ENCODE data around the gene STIM1.
"Not testable (repeated sequence)": the region's sequence is repeated elsewhere in the genome, so short reads cannot be mapped to it uniquely, and the experiment has no call there.

The STIM1 gene

GRCh38 chr11:3853899-3854659 lies 1.4 kb upstream of the STIM1 start:
- in situ Hi-C loops (cut with HindIII; ENCODE audit: low sequenced_read_pairs): loop anchor here (5.0 kb wide), 1 partner anchor 218 kb away; no protein-coding TSS in a partner anchor

GRCh38 chr11:3854660-3854976 lies 846 bp upstream of the STIM1 start:
- in situ Hi-C loops (cut with HindIII; ENCODE audit: low sequenced_read_pairs): loop anchor here (5.0 kb wide), 1 partner anchor 218 kb away; no protein-coding TSS in a partner anchor

GRCh38 chr11:3855808-3856491 lies 486 bp downstream of the STIM1 start:
- in situ Hi-C loops (cut with HindIII; ENCODE audit: low sequenced_read_pairs): no loop called here

GRCh38 chr11:3856856-3857553 lies 1.5 kb downstream of the STIM1 start:
- in situ Hi-C loops (cut with HindIII; ENCODE audit: low sequenced_read_pairs): no loop called here

- in situ Hi-C loops (cut with HindIII; ENCODE audit: low sequenced_read_pairs): no loop called here
Observed at GRCh38 chr11:3857628-3858027, 2.2 kb downstream of the STIM1 start.

GRCh38 chr11:3859373-3859881 lies 4.0 kb downstream of the STIM1 start:
- in situ Hi-C loops (cut with HindIII; ENCODE audit: low sequenced_read_pairs): no loop called here

GRCh38 chr11:3860375-3860774 lies 4.9 kb downstream of the STIM1 start:
- in situ Hi-C loops (cut with HindIII; ENCODE audit: low sequenced_read_pairs): no loop called here

GRCh38 chr11:3860898-3861393 lies 5.5 kb downstream of the STIM1 start:
- in situ Hi-C loops (cut with HindIII; ENCODE audit: low sequenced_read_pairs): not testable (repeated sequence)

GRCh38 chr11:3861683-3862082 lies 6.2 kb downstream of the STIM1 start:
- in situ Hi-C loops (cut with HindIII; ENCODE audit: low sequenced_read_pairs): no loop called here

GRCh38 chr11:3865388-3866193 lies 10.1 kb downstream of the STIM1 start:
- in situ Hi-C loops (cut with HindIII; ENCODE audit: low sequenced_read_pairs): no loop called here

GRCh38 chr11:3866206-3866605 lies 10.7 kb downstream of the STIM1 start:
- in situ Hi-C loops (cut with HindIII; ENCODE audit: low sequenced_read_pairs): no loop called here

- in situ Hi-C loops (cut with HindIII; ENCODE audit: low sequenced_read_pairs): no loop called here
Observed at GRCh38 chr11:3866836-3867208, 11.4 kb downstream of the STIM1 start.

GRCh38 chr11:3867209-3868091 lies 12.0 kb downstream of the STIM1 start:
- in situ Hi-C loops (cut with HindIII; ENCODE audit: low sequenced_read_pairs): no loop called here

GRCh38 chr11:3873712-3874349 lies 18.4 kb downstream of the STIM1 start:
- in situ Hi-C loops (cut with HindIII; ENCODE audit: low sequenced_read_pairs): no loop called here

- in situ Hi-C loops (cut with HindIII; ENCODE audit: low sequenced_read_pairs): no loop called here
Observed at GRCh38 chr11:3876613-3877012, 21.1 kb downstream of the STIM1 start.

GRCh38 chr11:3877364-3878257 lies 22.1 kb downstream of the STIM1 start:
- in situ Hi-C loops (cut with HindIII; ENCODE audit: low sequenced_read_pairs): no loop called here

- in situ Hi-C loops (cut with HindIII; ENCODE audit: low sequenced_read_pairs): no loop called here
Observed at GRCh38 chr11:3878258-3878584, 22.8 kb downstream of the STIM1 start.

- in situ Hi-C loops (cut with HindIII; ENCODE audit: low sequenced_read_pairs): no loop called here
Observed at GRCh38 chr11:3879216-3879966, 23.9 kb downstream of the STIM1 start.
